K562 (cell line): ENCODE data around the gene DENND1A.

Source experiments
- CEBPB ChIP-seq: fragments of 450-650 bp; IDR thresholded peaks from 2 replicates; pipeline ENCODE4 v1.6.1; 2016; ENCODE audit warnings: missing genetic modification characterization, missing compliant biosample characterization
- FOSL1 ChIP-seq: fragments of 200-800 bp; sonication (Bioruptor generic); conservative IDR thresholded peaks from 2 replicates; pipeline ENCODE4 v1.6.1; 2016; ENCODE audit warnings: missing genetic modification characterization, missing compliant biosample characterization
- MYC ChIP-seq, 2 experiments: fragments of 250-450 bp in 1 of 2; sonication (Bioruptor Pico) in 1 of 2; IDR thresholded peaks; 2 replicates each; pipeline versions ENCODE4 v1.5.1 to v1.6.1; 2012 to 2021; ENCODE audit warnings: low read depth in 2 of 2, borderline replicate concordance in 1 of 2, improper control_type of control experiment in 1 of 2, low read length in 1 of 2, mild to moderate bottlenecking in 1 of 2, moderate library complexity in 1 of 2
- NR2F6 ChIP-seq: fragments of 450-650 bp; formaldehyde crosslinking; IDR thresholded peaks from 2 replicates; pipeline ENCODE4 v1.4.0; 2020; ENCODE audit warnings: mild to moderate bottlenecking
- RNF2 ChIP-seq: sonication (generic); IDR thresholded peaks from 2 replicates; pipeline ENCODE4 v1.6.1; 2016
- SMARCA4 ChIP-seq: fragments of 450-650 bp; IDR thresholded peaks from 2 replicates; pipeline ENCODE4 v1.6.1; 2016
- ZNF766 ChIP-seq: fragments of 200-800 bp; sonication (Bioruptor generic); conservative IDR thresholded peaks from 2 replicates; pipeline ENCODE4 v1.6.1; 2016; ENCODE audit warnings: missing genetic modification characterization, missing compliant biosample characterization

DNA sequence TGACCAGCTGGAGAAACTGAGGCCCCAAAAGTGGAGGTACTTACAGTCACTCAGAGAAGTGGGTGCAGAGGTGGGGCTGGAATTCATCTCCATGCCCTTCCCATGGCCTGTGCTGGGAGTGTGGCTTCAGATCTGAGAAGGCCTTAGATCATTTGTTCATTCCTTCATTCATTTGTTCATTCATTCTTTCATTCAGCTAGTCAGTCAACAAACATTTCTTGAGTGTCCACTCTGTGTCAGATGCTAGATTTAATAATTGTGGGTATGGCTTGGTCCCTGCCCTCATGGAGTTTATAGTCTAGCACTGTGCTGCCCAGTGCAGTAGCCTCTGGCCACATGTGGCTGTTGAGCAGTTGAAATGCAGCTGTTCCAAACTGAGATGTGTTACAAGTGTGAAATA, 593.0 kb downstream of the DENND1A start:
- no peak for TF ChIP-seq CEBPB (tag)
- TF ChIP-seq RNF2 = no peak
- no peak for TF ChIP-seq FOSL1 (tag)
- no peak for TF ChIP-seq ZNF766 (CRISPR knock-in tag)
- TF ChIP-seq SMARCA4 = no peak
- TF ChIP-seq MYC (IDR thresholded peaks at IDR 0.05; ENCODE audit: low read depth, low read length) = no peak
- no peak for TF ChIP-seq MYC (CRISPR knock-in tag; IDR thresholded peaks at IDR 0.05; ENCODE audit: borderline replicate concordance, low read depth)
- no peak for TF ChIP-seq NR2F6
